K562 (cell line): ENCODE measurements around the gene PHF21B. TPM values are rescaled to one million over a fixed set of nuclear protein-coding genes. Genes with fewer than 3 reads are reported as not detected.

Source experiments
- ATAC-seq: fragments of 200-7000 bp; cut with Tn5 transposase; 3 replicates; pipeline ENCODE4 v1.9.1; 2020; ENCODE audit warnings: moderate library complexity
- BruUV-seq: library from RNA; stranded (reverse); fragments of 400-500 nt; replicated peaks from 2 replicates; lab custom pipeline; 2021; lab: Mats Ljungman, UMichigan
- CTCF ChIA-PET: fragments of 300-600 bp; formaldehyde crosslinking; extraction: SDS; loops from one replicate; lab custom pipeline; 2021; ENCODE audit warnings: low intra/inter-chr PET ratio; lab: Yijun Ruan, JAX
- POLR2A ChIA-PET: fragments of 300-600, 350-650 bp; sonication (Branson Sonifier 250); formaldehyde crosslinking; extraction: SDS; loops from one replicate; lab custom pipeline; 2021; ENCODE audit warnings: antibody characterized with exemption, inconsistent platforms; lab: Yijun Ruan, JAX
- DNase-seq, 4 experiments: peaks; one replicate each; pipeline versions ENCODE4 v3.0.0 to v3.0.0-alpha.2; 2011 to 2018; ENCODE audit warnings: low spot score in 3 of 4, mixed read lengths in 3 of 4; ENCODE audit errors: extremely low read depth in 1 of 4
- FAIRE-seq: peaks from 2 replicates; lab custom pipeline; 2011; peaks lifted over from hg19 to GRCh38; lab: Jason Lieb, UNC
- H2AFZ ChIP-seq: 2 replicates; pipeline ENCODE4 v1.6.0; 2011; ENCODE audit warnings: low read depth, low read length, control low read depth, inconsistent platforms
- H3K27ac ChIP-seq: fragments of 200-600 bp; 3 replicates; pipeline ENCODE4 v1.8.0; 2011; ENCODE audit warnings: low read depth, mild to moderate bottlenecking, control low read depth, inconsistent platforms, low read length, moderate library complexity, mixed read lengths; ENCODE audit errors: extremely low read depth
- H3K27me3 ChIP-seq, 2 experiments: fragments of 300-600 bp in 1 of 2; 2 replicates in 1 of 2; 3 replicates in 1 of 2; pipeline versions ENCODE4 v1.6.0 to v1.8.0; 2011; ENCODE audit warnings: inconsistent platforms in 2 of 2, low read length in 2 of 2, mild to moderate bottlenecking in 1 of 2, mixed read lengths in 1 of 2, moderate library complexity in 1 of 2; ENCODE audit not compliant: control insufficient read depth in 2 of 2, insufficient read depth in 2 of 2
- H3K36me3 ChIP-seq: fragments of 300-600 bp; 3 replicates; pipeline ENCODE4 v1.8.0; 2011; ENCODE audit warnings: mild to moderate bottlenecking, low read length, inconsistent platforms; ENCODE audit not compliant: control insufficient read depth, insufficient read depth
- H3K4me1 ChIP-seq, 2 experiments: fragments of 200-600 bp in 1 of 2; replicated peaks in 1 of 2; 2 replicates in 1 of 2; 3 replicates in 1 of 2; pipeline versions ENCODE4 v1.5.1 to v1.8.0; 2011; ENCODE audit warnings: inconsistent platforms in 2 of 2, low read length in 2 of 2, mild to moderate bottlenecking in 1 of 2, mixed read lengths in 1 of 2, moderate library complexity in 1 of 2; ENCODE audit not compliant: control insufficient read depth in 2 of 2, insufficient read depth in 2 of 2
- H3K4me2 ChIP-seq: 2 replicates; pipeline ENCODE4 v1.6.1; 2011; ENCODE audit warnings: low read length, control low read depth, inconsistent platforms, mixed read lengths; ENCODE audit not compliant: insufficient read depth
- H3K4me3 ChIP-seq: fragments of 200-600 bp; sonication (generic), shearing (Covaris generic); 2 replicates; pipeline ENCODE4 v1.5.1; 2016; ENCODE audit warnings: control low read depth, inconsistent platforms
- H3K79me2 ChIP-seq: fragments of 200-600 bp; 3 replicates; pipeline ENCODE4 v1.8.0; 2011; ENCODE audit warnings: low read length, inconsistent platforms; ENCODE audit not compliant: control insufficient read depth, insufficient read depth
- H3K9ac ChIP-seq, 2 experiments: 2 replicates each; pipeline versions ENCODE4 v1.6.0 to v1.6.1; 2011; ENCODE audit warnings: low read depth in 2 of 2, low read length in 2 of 2, control low read depth in 1 of 2, inconsistent platforms in 1 of 2, mild to moderate bottlenecking in 1 of 2, mixed read lengths in 1 of 2; ENCODE audit not compliant: insufficient read depth in 1 of 2
- H3K9me1 ChIP-seq: one replicate; pipeline ENCODE4 v1.6.0; 2011; ENCODE audit warnings: inconsistent platforms, mild to moderate bottlenecking, low read length, moderate library complexity; ENCODE audit not compliant: control insufficient read depth, insufficient read depth
- H3K9me3 ChIP-seq: replicated peaks from 2 replicates; pipeline ENCODE4 v1.5.1; 2011; ENCODE audit warnings: low read depth, low read length, inconsistent platforms; ENCODE audit not compliant: control insufficient read depth, insufficient read depth
- H4K20me1 ChIP-seq: replicated peaks from 2 replicates; pipeline ENCODE4 v1.6.1; 2011; ENCODE audit warnings: low read length, inconsistent platforms, mixed read lengths; ENCODE audit not compliant: control insufficient read depth, insufficient read depth
- ASH1L ChIP-seq: fragments of 450-650 bp; IDR thresholded peaks from 2 replicates; pipeline ENCODE4 v1.6.1; 2018; ENCODE audit warnings: borderline replicate concordance, mild to moderate bottlenecking, low read depth; ENCODE audit not compliant: partially characterized antibody
- BCOR ChIP-seq: fragments of 450-650 bp; IDR thresholded peaks from 2 replicates; pipeline ENCODE4 v1.6.1; 2016
- CEBPG ChIP-seq, 3 experiments: fragments of 200-800 bp in 1 of 3; sonication (Bioruptor generic) in 1 of 3; sonication (generic) in 1 of 3; formaldehyde crosslinking in 1 of 3; IDR thresholded peaks in 2 of 3; conservative IDR thresholded peaks in 1 of 3; 2 replicates each; pipeline versions ENCODE4 v1.6.1 to v1.8.0; 2016 to 2022; ENCODE audit warnings: missing compliant biosample characterization in 2 of 3, missing genetic modification characterization in 2 of 3, mild to moderate bottlenecking in 1 of 3, missing genetic modification reagents in 1 of 3
- FOXJ2 ChIP-seq: fragments of 200-800 bp; sonication (Bioruptor generic); IDR thresholded peaks from 2 replicates; pipeline ENCODE4 v1.6.1; 2016; ENCODE audit warnings: missing genetic modification characterization, missing compliant biosample characterization
- HDAC3 ChIP-seq: fragments of 450-650 bp; IDR thresholded peaks from 2 replicates; pipeline ENCODE4 v1.6.1; 2018; ENCODE audit warnings: borderline replicate concordance, mild to moderate bottlenecking, moderate library complexity; ENCODE audit not compliant: partially characterized antibody
- MTA3 ChIP-seq: fragments of 450-650 bp; formaldehyde crosslinking; IDR thresholded peaks from 2 replicates; pipeline ENCODE4 v1.6.1; 2017; ENCODE audit warnings: mild to moderate bottlenecking, borderline replicate concordance
- SP1 ChIP-seq: sonication (generic); formaldehyde crosslinking; IDR thresholded peaks from 2 replicates; pipeline ENCODE4 v1.8.1; 2022; ENCODE audit warnings: mild to moderate bottlenecking, missing genetic modification reagents
- ZNF324 ChIP-seq: fragments of 250-450 bp; sonication (Bioruptor Pico); IDR thresholded peaks from 2 replicates; pipeline ENCODE4 v1.4.0; 2020; ENCODE audit warnings: mild to moderate bottlenecking
- WGBS: fragments of 100-300 bp; shearing (Covaris generic); methylation state at CpG from one replicate; pipeline ENCODE4 v1.1.6; 2016; ENCODE audit warnings: low coverage, mixed read lengths; ENCODE audit not compliant: insufficient coverage; ENCODE audit errors: missing lambda C conversion rate; 5-methylcytosine and 5-hydroxymethylcytosine counted together
- in situ Hi-C: fragments of 300-500 bp; cut with MboI; formaldehyde crosslinking; loops from 4 replicates; pipeline ENCODE4 v1.15.0; 2018; ENCODE audit warnings: inconsistent platforms, mixed read lengths
- intact Hi-C: fragments of 100-400 bp; cut with micrococcal nuclease; formaldehyde crosslinking; loops from 2 replicates; pipeline ENCODE4 v1.14.2; 2022
- polyA plus RNA-seq, 8 experiments: library from polyadenylated mRNA; depleted of rRNA in 4 of 8; stranded (reverse) in 5 of 8; unstranded in 3 of 8; fragments of >200 nt; fragmentation: Nextera tagmentation in 2 of 8; fragmentation: Illumina TruSeq in 1 of 8; extraction: Ambion mirVana in 2 of 8; extraction: Trizol in 1 of 8; gene quantifications; 2 replicates each; pipeline versions ENCODE4 v1.2.1 to v1.2.3, GENCODE V29; 2011 to 2014; ENCODE audit warnings: inconsistent platforms in 1 of 8, missing spikeins in 1 of 8
- total RNA-seq, 7 experiments: library from RNA; depleted of rRNA in 6 of 7; stranded (reverse); fragments of >200 nt in 6 of 7; fragmentation: Illumina TruSeq in 2 of 7; extraction: Trizol in 2 of 7; gene quantifications; 2 replicates each; pipeline versions ENCODE4 v1.2.1 to v1.2.3, GENCODE V29; 2011 to 2021; ENCODE audit warnings: low replicate concordance in 1 of 7
- TF ChIP-seq, protein P1 (sequence below): fragments of 450-650 bp; formaldehyde crosslinking; IDR thresholded peaks from 2 replicates; pipeline ENCODE4 v1.4.0; 2022; ENCODE audit warnings: missing genetic modification characterization
- TF ChIP-seq, protein P2 (sequence below): fragments of 250-450 bp; sonication (Bioruptor Pico); IDR thresholded peaks from 2 replicates; pipeline ENCODE4 v1.5.0; 2020; ENCODE audit warnings: mild to moderate bottlenecking
- TF ChIP-seq, protein P3 (sequence below): fragments of 150-350 bp; IDR thresholded peaks from 2 replicates; pipeline ENCODE4 v1.6.1; 2014; ENCODE audit warnings: low read depth, mild to moderate bottlenecking, low read length, borderline replicate concordance
- TF ChIP-seq, protein P4 (sequence below): fragments of 450-650 bp; IDR thresholded peaks from 2 replicates; pipeline ENCODE4 v1.6.1; 2016; ENCODE audit warnings: mild to moderate bottlenecking

PHF21B gene
- total and polyA plus RNA-seq, 9 of the 15 experiments (the other 6 are each of a cell fraction or from before 2014, with no cell fraction given), result 0.04 TPM; not detected in 8

DNA sequence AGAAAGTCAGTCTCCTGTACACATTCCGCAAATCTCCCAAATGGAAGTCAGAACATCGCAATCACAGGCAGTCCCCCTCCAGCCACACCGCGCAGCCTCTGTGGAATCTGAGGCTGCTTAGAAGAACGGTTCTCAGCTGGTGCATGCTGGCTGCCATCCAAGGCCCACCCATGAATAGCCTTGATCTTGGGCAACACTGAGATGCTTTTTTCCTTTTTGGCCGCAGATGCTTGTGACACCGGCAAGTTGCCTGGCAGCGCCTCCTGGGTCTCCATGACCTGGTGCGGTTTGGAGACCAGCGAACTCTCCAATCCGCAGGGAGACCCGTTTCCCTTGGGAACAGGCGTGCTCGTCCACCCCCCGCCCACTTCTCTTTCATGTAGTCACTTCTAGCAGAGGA, 26.3 kb upstream of the PHF21B start (continued):
- no peak for TF ChIP-seq MTA3

DNA sequence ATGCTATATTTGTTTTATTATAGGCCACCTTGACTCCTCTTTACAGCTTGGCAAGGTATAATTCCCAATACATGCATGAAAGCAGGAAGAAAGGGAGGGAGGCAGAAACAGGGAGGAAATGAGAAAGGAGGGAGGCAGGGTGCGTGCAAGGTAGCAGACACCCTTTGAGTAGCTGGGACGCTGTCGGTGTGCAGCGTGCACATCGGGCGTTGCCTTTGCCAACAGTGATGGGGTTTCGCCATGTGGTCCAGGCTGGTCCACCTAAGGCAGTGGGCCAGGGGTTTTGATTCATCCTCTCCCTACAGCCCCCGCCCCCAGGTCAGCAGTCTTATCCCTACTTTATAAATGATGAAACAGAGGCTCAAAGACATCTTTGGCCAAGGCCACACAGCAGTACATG, 25.0 kb upstream of the PHF21B start:
- H3K9me1 ChIP-seq, result no peaks in the 10 kb centered on the region
- in situ Hi-C loops, result no loop called here
- no peak overlapping the region for H3K27ac ChIP-seq
- no peaks in the 10 kb centered on the region; a peak in 1 of 5 replicates for H3K27me3 ChIP-seq
- CTCF ChIA-PET, result no interaction called here
- no peak overlapping the region for H2AFZ ChIP-seq
- H3K4me1 ChIP-seq, result no peaks in the 10 kb centered on the region
- H3K9me3 ChIP-seq, result no peaks in the 10 kb centered on the region
- H3K36me3 ChIP-seq, result no peaks in the 10 kb centered on the region
- ATAC-seq, result no peak
- 0% methylated on average over 7 of the region's 8 CpGs for WGBS
- no peaks in the 10 kb centered on the region for H4K20me1 ChIP-seq
- H3K79me2 ChIP-seq, result no peaks in the 10 kb centered on the region
- no peak overlapping the region for H3K9ac ChIP-seq
- POLR2A ChIA-PET, result no interaction called here
- intact Hi-C loops, result no loop called here
- no peak for DNase-seq
- no peak overlapping the region for H3K4me2 ChIP-seq
- no TSS peak for BruUV-seq
- no peak for FAIRE-seq
- no peak overlapping the region for H3K4me3 ChIP-seq
- no peak for TF ChIP-seq ASH1L
- no peak for TF ChIP-seq SP1 (CRISPR knock-in tag)
- no peak for TF ChIP-seq HDAC3
- TF ChIP-seq, protein P1, sequence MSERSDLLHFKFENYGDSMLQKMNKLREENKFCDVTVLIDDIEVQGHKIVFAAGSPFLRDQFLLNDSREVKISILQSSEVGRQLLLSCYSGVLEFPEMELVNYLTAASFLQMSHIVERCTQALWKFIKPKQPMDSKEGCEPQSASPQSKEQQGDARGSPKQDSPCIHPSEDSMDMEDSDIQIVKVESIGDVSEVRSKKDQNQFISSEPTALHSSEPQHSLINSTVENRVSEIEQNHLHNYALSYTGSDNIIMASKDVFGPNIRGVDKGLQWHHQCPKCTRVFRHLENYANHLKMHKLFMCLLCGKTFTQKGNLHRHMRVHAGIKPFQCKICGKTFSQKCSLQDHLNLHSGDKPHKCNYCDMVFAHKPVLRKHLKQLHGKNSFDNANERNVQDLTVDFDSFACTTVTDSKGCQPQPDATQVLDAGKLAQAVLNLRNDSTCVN, result no peak
- no peak for TF ChIP-seq ZNF324
- no peak for TF ChIP-seq CEBPG (CRISPR knock-in tag; IDR thresholded peaks at IDR 0.05)
- no peak for TF ChIP-seq CEBPG (tag; conservative IDR thresholded peaks at IDR 0.05 in 1 of 2, IDR thresholded peaks at IDR 0.05 in 1 of 2)
- TF ChIP-seq FOXJ2, result no peak
- TF ChIP-seq BCOR, result no peak
- TF ChIP-seq, protein P2, sequence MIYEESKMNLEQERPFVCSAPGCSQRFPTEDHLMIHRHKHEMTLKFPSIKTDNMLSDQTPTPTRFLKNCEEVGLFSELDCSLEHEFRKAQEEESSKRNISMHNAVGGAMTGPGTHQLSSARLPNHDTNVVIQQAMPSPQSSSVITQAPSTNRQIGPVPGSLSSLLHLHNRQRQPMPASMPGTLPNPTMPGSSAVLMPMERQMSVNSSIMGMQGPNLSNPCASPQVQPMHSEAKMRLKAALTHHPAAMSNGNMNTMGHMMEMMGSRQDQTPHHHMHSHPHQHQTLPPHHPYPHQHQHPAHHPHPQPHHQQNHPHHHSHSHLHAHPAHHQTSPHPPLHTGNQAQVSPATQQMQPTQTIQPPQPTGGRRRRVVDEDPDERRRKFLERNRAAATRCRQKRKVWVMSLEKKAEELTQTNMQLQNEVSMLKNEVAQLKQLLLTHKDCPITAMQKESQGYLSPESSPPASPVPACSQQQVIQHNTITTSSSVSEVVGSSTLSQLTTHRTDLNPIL (CRISPR knock-in tag), result no peak
- TF ChIP-seq, protein P3, sequence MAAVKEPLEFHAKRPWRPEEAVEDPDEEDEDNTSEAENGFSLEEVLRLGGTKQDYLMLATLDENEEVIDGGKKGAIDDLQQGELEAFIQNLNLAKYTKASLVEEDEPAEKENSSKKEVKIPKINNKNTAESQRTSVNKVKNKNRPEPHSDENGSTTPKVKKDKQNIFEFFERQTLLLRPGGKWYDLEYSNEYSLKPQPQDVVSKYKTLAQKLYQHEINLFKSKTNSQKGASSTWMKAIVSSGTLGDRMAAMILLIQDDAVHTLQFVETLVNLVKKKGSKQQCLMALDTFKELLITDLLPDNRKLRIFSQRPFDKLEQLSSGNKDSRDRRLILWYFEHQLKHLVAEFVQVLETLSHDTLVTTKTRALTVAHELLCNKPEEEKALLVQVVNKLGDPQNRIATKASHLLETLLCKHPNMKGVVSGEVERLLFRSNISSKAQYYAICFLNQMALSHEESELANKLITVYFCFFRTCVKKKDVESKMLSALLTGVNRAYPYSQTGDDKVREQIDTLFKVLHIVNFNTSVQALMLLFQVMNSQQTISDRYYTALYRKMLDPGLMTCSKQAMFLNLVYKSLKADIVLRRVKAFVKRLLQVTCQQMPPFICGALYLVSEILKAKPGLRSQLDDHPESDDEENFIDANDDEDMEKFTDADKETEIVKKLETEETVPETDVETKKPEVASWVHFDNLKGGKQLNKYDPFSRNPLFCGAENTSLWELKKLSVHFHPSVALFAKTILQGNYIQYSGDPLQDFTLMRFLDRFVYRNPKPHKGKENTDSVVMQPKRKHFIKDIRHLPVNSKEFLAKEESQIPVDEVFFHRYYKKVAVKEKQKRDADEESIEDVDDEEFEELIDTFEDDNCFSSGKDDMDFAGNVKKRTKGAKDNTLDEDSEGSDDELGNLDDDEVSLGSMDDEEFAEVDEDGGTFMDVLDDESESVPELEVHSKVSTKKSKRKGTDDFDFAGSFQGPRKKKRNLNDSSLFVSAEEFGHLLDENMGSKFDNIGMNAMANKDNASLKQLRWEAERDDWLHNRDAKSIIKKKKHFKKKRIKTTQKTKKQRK, result no peak
- TF ChIP-seq, protein P4, sequence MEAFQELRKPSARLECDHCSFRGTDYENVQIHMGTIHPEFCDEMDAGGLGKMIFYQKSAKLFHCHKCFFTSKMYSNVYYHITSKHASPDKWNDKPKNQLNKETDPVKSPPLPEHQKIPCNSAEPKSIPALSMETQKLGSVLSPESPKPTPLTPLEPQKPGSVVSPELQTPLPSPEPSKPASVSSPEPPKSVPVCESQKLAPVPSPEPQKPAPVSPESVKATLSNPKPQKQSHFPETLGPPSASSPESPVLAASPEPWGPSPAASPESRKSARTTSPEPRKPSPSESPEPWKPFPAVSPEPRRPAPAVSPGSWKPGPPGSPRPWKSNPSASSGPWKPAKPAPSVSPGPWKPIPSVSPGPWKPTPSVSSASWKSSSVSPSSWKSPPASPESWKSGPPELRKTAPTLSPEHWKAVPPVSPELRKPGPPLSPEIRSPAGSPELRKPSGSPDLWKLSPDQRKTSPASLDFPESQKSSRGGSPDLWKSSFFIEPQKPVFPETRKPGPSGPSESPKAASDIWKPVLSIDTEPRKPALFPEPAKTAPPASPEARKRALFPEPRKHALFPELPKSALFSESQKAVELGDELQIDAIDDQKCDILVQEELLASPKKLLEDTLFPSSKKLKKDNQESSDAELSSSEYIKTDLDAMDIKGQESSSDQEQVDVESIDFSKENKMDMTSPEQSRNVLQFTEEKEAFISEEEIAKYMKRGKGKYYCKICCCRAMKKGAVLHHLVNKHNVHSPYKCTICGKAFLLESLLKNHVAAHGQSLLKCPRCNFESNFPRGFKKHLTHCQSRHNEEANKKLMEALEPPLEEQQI, result no peak
